Neuronal stem cell (in vitro differentiated cells): Measurements from ENCODE around the gene PTPRG.

Experiments
- DNase-seq: peaks from one replicate; pipeline ENCODE4 v3.0.0-alpha.2; 2013; ENCODE audit warnings: low spot score
- H2AFZ ChIP-seq: one replicate; pipeline ENCODE4 v1.6.1; 2013; ENCODE audit warnings: mild to moderate bottlenecking, low read length, inconsistent platforms
- H2AK5ac ChIP-seq: 2 replicates; pipeline ENCODE4 v1.6.1; 2013; ENCODE audit warnings: low read depth, mild to moderate bottlenecking, inconsistent platforms, low read length, moderate library complexity, mixed read lengths
- H2BK120ac ChIP-seq: 2 replicates; pipeline ENCODE4 v1.6.1; 2013; ENCODE audit warnings: low read depth, mild to moderate bottlenecking, inconsistent platforms, low read length, moderate library complexity, mixed read lengths
- H2BK12ac ChIP-seq: one replicate; pipeline ENCODE4 v1.6.1; 2013; ENCODE audit warnings: low read length, inconsistent platforms
- H2BK15ac ChIP-seq: 2 replicates; pipeline ENCODE4 v1.6.1; 2013; ENCODE audit warnings: mild to moderate bottlenecking, low read length, inconsistent platforms, mixed read lengths
- H2BK5ac ChIP-seq: one replicate; pipeline ENCODE4 v1.6.1; 2013; ENCODE audit warnings: inconsistent platforms, mild to moderate bottlenecking, low read length, moderate library complexity
- H3K14ac ChIP-seq: one replicate; pipeline ENCODE4 v1.6.1; 2013; ENCODE audit warnings: low read length, inconsistent platforms
- H3K18ac ChIP-seq: 2 replicates; pipeline ENCODE4 v1.6.1; 2013; ENCODE audit warnings: low read length, inconsistent platforms
- H3K23ac ChIP-seq: 2 replicates; pipeline ENCODE4 v1.6.1; 2013; ENCODE audit warnings: low read depth, mild to moderate bottlenecking, mixed read lengths, low read length, inconsistent platforms; ENCODE audit not compliant: poor library complexity
- H3K27ac ChIP-seq: replicated peaks from 3 replicates; pipeline ENCODE4 v1.5.1; 2013; ENCODE audit warnings: low read length, inconsistent platforms
- H3K27me3 ChIP-seq, 3 experiments: 2 replicates each; pipeline ENCODE4 v1.6.1; 2013; ENCODE audit warnings: low read length in 3 of 3, mild to moderate bottlenecking in 2 of 3, inconsistent platforms in 1 of 3, low read depth in 1 of 3, mixed read lengths in 1 of 3, moderate library complexity in 1 of 3; ENCODE audit not compliant: control insufficient read depth in 3 of 3, insufficient read depth in 3 of 3
- H3K36me3 ChIP-seq, 2 donors: replicated peaks in 1 of 2; 2 replicates each; pipeline ENCODE4 v1.6.1; 2013; ENCODE audit warnings: low read length in 2 of 2; ENCODE audit not compliant: control insufficient read depth in 2 of 2, insufficient read depth in 2 of 2
- H3K4ac ChIP-seq: 2 replicates; pipeline ENCODE4 v1.6.1; 2013; ENCODE audit warnings: inconsistent platforms, mild to moderate bottlenecking, low read length, moderate library complexity
- H3K4me1 ChIP-seq, 2 donors: 1 replicate in 1 of 2; 2 replicates in 1 of 2; pipeline ENCODE4 v1.6.1; 2013; ENCODE audit warnings: low read length in 2 of 2, low read depth in 1 of 2; ENCODE audit not compliant: control insufficient read depth in 2 of 2, insufficient read depth in 1 of 2
- H3K4me2 ChIP-seq: one replicate; pipeline ENCODE4 v1.6.1; 2013; ENCODE audit warnings: mild to moderate bottlenecking, low read length, inconsistent platforms; ENCODE audit not compliant: insufficient read depth, poor library complexity, severe bottlenecking
- H3K4me3 ChIP-seq, 2 donors: 2 replicates each; pipeline ENCODE4 v1.5.1; 2013; ENCODE audit warnings: low read length in 2 of 2, mild to moderate bottlenecking in 2 of 2, inconsistent platforms in 1 of 2, moderate library complexity in 1 of 2
- H3K79me1 ChIP-seq: one replicate; pipeline ENCODE4 v1.6.1; 2013; ENCODE audit warnings: low read depth, mild to moderate bottlenecking, inconsistent platforms, low read length, moderate library complexity
- H3K9ac ChIP-seq: one replicate; pipeline ENCODE4 v1.6.1; 2013; ENCODE audit warnings: mild to moderate bottlenecking, low read depth, low read length, inconsistent platforms; ENCODE audit not compliant: poor library complexity
- H3K9me3 ChIP-seq, 2 donors: replicated peaks in 1 of 2; 2 replicates each; pipeline versions ENCODE3 to v1.6.1; 2013; ENCODE audit warnings: low read length in 2 of 2, mild to moderate bottlenecking in 2 of 2, inconsistent platforms in 1 of 2, low read depth in 1 of 2, mixed read lengths in 1 of 2, moderate library complexity in 1 of 2; ENCODE audit not compliant: control insufficient read depth in 2 of 2, insufficient read depth in 1 of 2
- H4K8ac ChIP-seq: one replicate; pipeline ENCODE4 v1.6.1; 2013; ENCODE audit warnings: low read depth, mild to moderate bottlenecking, inconsistent platforms, low read length, moderate library complexity
- H4K91ac ChIP-seq: one replicate; pipeline ENCODE4 v1.6.1; 2013; ENCODE audit warnings: low read length, low read depth, mild to moderate bottlenecking, inconsistent platforms; ENCODE audit not compliant: poor library complexity
- WGBS, 2 donors: extraction: QIAGEN DNeasy Blood & Tissue Kit; methylation state at CpG; one replicate each; pipeline ENCODE4 v1.1.7; 2013; ENCODE audit warnings: missing lambda C conversion rate in 2 of 2, mixed read lengths in 1 of 2; ENCODE audit not compliant: insufficient read length in 2 of 2, insufficient replicate concordance in 1 of 2; ENCODE audit errors: extremely low coverage in 2 of 2; 5-methylcytosine and 5-hydroxymethylcytosine counted together

Gene PTPRG

DNA sequence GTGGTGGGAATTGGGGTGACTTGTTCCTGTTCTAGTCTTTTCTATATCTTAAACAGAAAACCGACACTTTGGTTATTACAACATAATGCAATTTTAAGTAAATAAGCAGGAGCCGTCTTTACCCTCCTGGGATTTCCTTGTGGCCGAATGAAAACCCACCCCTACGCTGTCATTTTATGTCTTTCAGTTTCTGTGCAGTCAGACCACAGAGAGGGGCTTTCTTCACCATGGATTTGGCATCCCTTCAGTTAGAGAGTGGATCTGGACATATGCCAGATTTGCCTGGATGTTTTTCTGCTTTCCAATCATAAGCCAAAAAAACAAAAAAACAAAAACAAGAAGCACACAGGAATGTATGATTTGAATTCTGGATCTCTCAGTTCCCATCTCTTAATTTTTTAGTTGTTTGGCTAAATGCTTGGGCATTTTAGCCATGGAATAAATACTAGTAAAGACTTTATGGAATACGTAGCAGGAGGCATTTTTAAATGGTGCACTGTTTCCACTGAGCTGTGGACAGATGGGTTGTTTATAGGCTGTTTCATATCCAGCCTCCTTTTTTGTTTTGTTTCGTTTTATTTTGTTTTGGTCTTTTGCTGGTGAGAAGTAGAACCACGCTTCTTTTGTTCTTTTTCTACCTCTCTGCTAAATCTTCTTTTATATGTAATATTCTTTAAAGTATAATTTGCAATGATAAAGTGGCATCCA is 539.1 kb downstream of the PTPRG start:
- H3K14ac ChIP-seq, result no peak overlapping the region
- H2BK120ac ChIP-seq, result no peak overlapping the region
- no peak overlapping the region for H3K4me2 ChIP-seq
- no peaks in the 10 kb centered on the region for H3K36me3 ChIP-seq
- no peak overlapping the region for H2AFZ ChIP-seq
- no peak overlapping the region for H4K91ac ChIP-seq
- H3K18ac ChIP-seq, result no peak overlapping the region
- no peak overlapping the region for H2AK5ac ChIP-seq
- H3K9ac ChIP-seq, result no peak overlapping the region
- DNase-seq, result no peak
- no peak overlapping the region for H3K23ac ChIP-seq
- no CpG with 5 or more reads among the region's 7 CpGs for WGBS, 2 donors
- H3K4me3 ChIP-seq, result no peak overlapping the region
- H3K9me3 ChIP-seq, result no peaks in the 10 kb centered on the region
- no peak overlapping the region for H2BK15ac ChIP-seq
- H3K4me1 ChIP-seq, result peaks cover 0 to 2% of the 10 kb centered on the region in 2 donors
- no peak overlapping the region for H2BK5ac ChIP-seq
- no peaks in the 10 kb centered on the region for H3K27me3 ChIP-seq
- no peak overlapping the region for H4K8ac ChIP-seq
- H3K27ac ChIP-seq, result no peak overlapping the region
- no peak overlapping the region for H3K4ac ChIP-seq
- no peaks in the 10 kb centered on the region for H3K79me1 ChIP-seq
- no peak overlapping the region for H2BK12ac ChIP-seq

DNA sequence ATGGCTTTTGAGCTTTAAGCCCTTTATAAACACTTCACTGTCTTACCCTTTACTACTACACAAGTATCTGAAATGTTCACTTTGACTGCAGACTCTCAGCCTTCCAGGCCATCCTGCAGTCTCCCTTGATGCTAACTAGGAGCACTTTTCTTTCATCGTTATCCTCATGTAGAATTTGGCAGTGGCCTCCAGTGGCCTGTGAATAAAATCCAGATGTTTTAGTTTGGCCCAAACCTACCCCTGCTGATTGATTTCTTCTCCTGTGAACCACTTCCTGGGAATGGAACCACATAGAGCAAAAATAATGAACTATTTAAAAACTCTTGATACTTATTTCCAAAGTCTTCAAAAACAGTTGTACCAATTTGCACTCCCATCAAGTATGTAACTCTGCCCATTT is 540.1 kb downstream of the PTPRG start:
- Histone ChIP-seq H2BK12ac (no peak overlapping the region), H3K23ac (no peak overlapping the region), H2AK5ac (no peak overlapping the region), H4K91ac (no peak overlapping the region), H3K14ac (no peak overlapping the region), H3K27ac (no peak overlapping the region), H3K4me1 (peaks cover 0 to 2% of the 10 kb centered on the region in 2 donors), H3K9ac (no peak overlapping the region), H3K4me3 (no peak overlapping the region), H2AFZ (no peak overlapping the region), H2BK120ac (no peak overlapping the region), H4K8ac (no peak overlapping the region), H3K4me2 (no peak overlapping the region), H3K18ac (no peak overlapping the region), H3K79me1 (no peaks in the 10 kb centered on the region), H2BK15ac (no peak overlapping the region), H3K27me3 (no peaks in the 10 kb centered on the region), H2BK5ac (no peak overlapping the region), H3K4ac (no peak overlapping the region), H3K36me3 (no peaks in the 10 kb centered on the region), H3K9me3 (no peaks in the 10 kb centered on the region)
- no CpG with 5 or more reads among the region's 1 CpG for WGBS, 2 donors
- no peak for DNase-seq

DNA sequence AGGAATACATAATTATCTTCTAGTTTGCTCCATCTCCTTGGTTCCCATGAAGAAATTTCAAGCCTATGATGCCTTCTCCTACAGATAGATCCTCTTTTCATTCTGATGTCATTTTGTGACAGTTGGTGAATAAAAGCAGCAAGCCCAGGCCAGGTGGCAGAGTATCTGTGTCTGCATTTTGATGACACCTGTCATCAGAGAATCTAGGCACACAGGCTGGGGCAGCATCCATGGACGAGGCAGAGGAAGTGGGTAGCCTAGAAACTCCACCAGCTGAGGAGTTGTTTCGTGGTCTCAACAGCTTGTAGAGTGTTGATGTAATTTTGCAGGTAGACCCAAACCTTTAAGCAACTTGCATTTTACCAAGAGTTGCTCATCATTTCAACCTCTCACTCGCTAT is 542.2 kb downstream of the PTPRG start:
- no peak overlapping the region for H3K14ac ChIP-seq
- no peak overlapping the region for H2AFZ ChIP-seq
- H2BK5ac ChIP-seq, result no peak overlapping the region
- H2BK12ac ChIP-seq, result no peak overlapping the region
- H3K23ac ChIP-seq, result no peak overlapping the region
- DNase-seq, result no peak
- H4K8ac ChIP-seq, result no peak overlapping the region
- no peak overlapping the region for H2BK120ac ChIP-seq
- H4K91ac ChIP-seq, result no peak overlapping the region
- H3K27me3 ChIP-seq, result no peaks in the 10 kb centered on the region
- no peak overlapping the region for H3K27ac ChIP-seq
- H3K4ac ChIP-seq, result no peak overlapping the region
- no peaks in the 10 kb centered on the region for H3K9me3 ChIP-seq
- H2BK15ac ChIP-seq, result no peak overlapping the region
- WGBS, 2 donors, result no CpG with 5 or more reads among the region's 3 CpGs
- peaks cover 0 to 2% of the 10 kb centered on the region in 2 donors for H3K4me1 ChIP-seq
- no peaks in the 10 kb centered on the region for H3K79me1 ChIP-seq
- H3K18ac ChIP-seq, result no peak overlapping the region
- no peak overlapping the region for H3K4me2 ChIP-seq
- H3K4me3 ChIP-seq, result no peak overlapping the region
- no peak overlapping the region for H2AK5ac ChIP-seq
- no peaks in the 10 kb centered on the region for H3K36me3 ChIP-seq
- H3K9ac ChIP-seq, result no peak overlapping the region

DNA sequence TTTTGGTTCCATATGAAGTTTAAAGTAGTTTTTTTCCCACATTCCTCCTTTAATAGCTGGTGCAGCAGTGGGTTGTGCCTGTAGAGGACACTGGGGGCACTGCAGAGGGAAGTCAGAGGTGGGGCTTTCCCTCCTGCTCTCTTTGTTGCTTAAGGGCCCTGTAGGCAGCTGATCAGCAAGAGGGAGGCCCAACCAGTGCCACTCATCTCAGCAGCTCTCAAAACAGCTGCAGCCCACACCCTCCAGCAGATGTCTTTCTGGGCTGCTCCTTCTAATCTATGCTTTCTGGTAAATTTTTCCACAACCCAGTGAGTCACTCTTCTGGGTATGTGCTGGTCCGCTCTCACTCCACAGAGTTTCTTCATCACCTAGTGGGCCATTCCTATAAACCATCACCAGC is 548.2 kb downstream of the PTPRG start:
- Histone ChIP-seq H3K4me1 (peaks cover 0 to 4% of the 10 kb centered on the region in 2 donors), H3K27ac (no peak overlapping the region), H4K8ac (no peak overlapping the region), H3K18ac (no peak overlapping the region), H2BK120ac (no peak overlapping the region), H2AK5ac (no peak overlapping the region), H3K4ac (no peak overlapping the region), H3K79me1 (no peaks in the 10 kb centered on the region), H3K14ac (no peak overlapping the region), H3K36me3 (no peaks in the 10 kb centered on the region), H2BK15ac (no peak overlapping the region), H3K27me3 (no peaks in the 10 kb centered on the region), H2BK5ac (no peak overlapping the region), H3K23ac (no peak overlapping the region), H4K91ac (no peak overlapping the region), H2AFZ (no peak overlapping the region), H3K9me3 (peaks cover 2 to 5% of the 10 kb centered on the region in 2 donors), H3K4me3 (no peak overlapping the region), H2BK12ac (no peak overlapping the region), H3K4me2 (no peak overlapping the region), H3K9ac (no peak overlapping the region)
- WGBS, 2 donors, result no CpG with 5 or more reads among the region's 1 CpG
- DNase-seq, result no peak
